Kidney (tissue), 14 donors: ENCODE measurements around the gene TUSC7. TPM values are rescaled to one million over a fixed set of nuclear protein-coding genes. Genes with fewer than 3 reads are reported as not detected.

Source experiments
- DNase-seq, 5 donors: peaks; one replicate each; pipeline ENCODE4 v3.0.0-alpha.2; 2013 to 2020
- FAIRE-seq: peaks from 2 replicates; lab custom pipeline; 2012; peaks lifted over from hg19 to GRCh38; lab: Jason Lieb, UNC
- H3K27ac ChIP-seq, 2 donors: one replicate each; pipeline ENCODE4 v1.7.0; 2013; ENCODE audit warnings: low read depth in 2 of 2, low read length in 2 of 2, inconsistent platforms in 1 of 2
- H3K27me3 ChIP-seq: one replicate; pipeline ENCODE4 v1.7.1; 2013; ENCODE audit warnings: low read length, inconsistent platforms; ENCODE audit not compliant: control insufficient read depth, insufficient read depth
- H3K36me3 ChIP-seq, 3 donors: one replicate each; pipeline versions ENCODE4 v1.7.0 to v1.7.1; 2013; ENCODE audit warnings: low read length in 3 of 3, control low read depth in 1 of 3, inconsistent platforms in 1 of 3; ENCODE audit not compliant: insufficient read depth in 3 of 3, control insufficient read depth in 2 of 3
- H3K4me1 ChIP-seq, 3 donors: one replicate each; pipeline versions ENCODE4 v1.7.0 to v1.7.1; 2013; ENCODE audit warnings: low read length in 3 of 3, inconsistent platforms in 1 of 3, low read depth in 1 of 3; ENCODE audit not compliant: control insufficient read depth in 2 of 3, insufficient read depth in 2 of 3
- H3K4me3 ChIP-seq, 3 donors: one replicate each; pipeline versions ENCODE4 v1.7.0 to v1.8.1; 2013; ENCODE audit warnings: low read length in 3 of 3, control low read depth in 1 of 3, inconsistent platforms in 1 of 3
- H3K9ac ChIP-seq, 3 donors: one replicate each; pipeline versions ENCODE4 v1.7.0 to v1.7.1; 2013; ENCODE audit warnings: low read length in 3 of 3, control low read depth in 1 of 3, inconsistent platforms in 1 of 3
- H3K9me3 ChIP-seq, 3 donors: one replicate each; pipeline versions ENCODE4 v1.7.0 to v1.7.1; 2013; ENCODE audit warnings: low read length in 3 of 3, control low read depth in 1 of 3, inconsistent platforms in 1 of 3; ENCODE audit not compliant: control insufficient read depth in 2 of 3, insufficient read depth in 1 of 3
- CTCF ChIP-seq: IDR thresholded peaks from 3 replicates; pipeline ENCODE4 v1.5.1; 2012; ENCODE audit warnings: mild to moderate bottlenecking, moderate library complexity, borderline replicate concordance; ENCODE audit not compliant: insufficient read depth; ENCODE audit errors: extremely low read depth
- intact Hi-C: fragments of 100-400 bp; cut with DNase I; formaldehyde crosslinking; loops from one replicate; pipeline ENCODE4 v1.11.1; 2022
- polyA plus RNA-seq: library from polyadenylated mRNA; stranded (reverse); fragments of 350-450 nt; fragmentation: Illumina TruSeq; extraction: RNeasy Lipid Tissue Mini Kit (QIAGEN cat#74804); gene quantifications from one replicate; pipeline ENCODE4 v1.2.3, GENCODE V29; 2014; ENCODE audit warnings: low read depth, low replicate concordance; ENCODE audit not compliant: insufficient read depth
- total RNA-seq: library from RNA; stranded (reverse); fragmentation: NEBNext Ultra II Directional; extraction: Animal tissue kit (Norgen Biotek cat#: 25700); gene quantifications from one replicate; pipeline ENCODE4 v1.2.1, GENCODE V29; 2021
- donor health status: control.
- donor health status: control.
- donor health status: control.
- donor health status: control.
- donor health status: control.
- donor health status: DM: yes; HTN: yes; CAD: no.
- donor health status: Normal renal cell carcinoma (clear cell type).

TUSC7 gene
- total and polyA plus RNA-seq, 2 donors from 2014 or later = not detected

GRCh38 chr3:116667324-116667723 is 42.3 kb upstream of the TUSC7 start:
- FAIRE-seq (no peak), DNase-seq (no peak)
- Histone ChIP-seq H3K4me1 (no peaks in the 10 kb centered on the region), H3K9me3 (no peaks in the 10 kb centered on the region), H3K36me3 (no peaks in the 10 kb centered on the region), H3K9ac (no peak overlapping the region), H3K27ac (no peak overlapping the region), H3K27me3 (no peaks in the 10 kb centered on the region), H3K4me3 (no peak overlapping the region)
- intact Hi-C loops = no loop called here
- TF ChIP-seq CTCF = no peak

GRCh38 chr3:116667791-116668190 is 41.8 kb upstream of the TUSC7 start:
- TF ChIP-seq CTCF = no peak
- FAIRE-seq = no peak
- Histone ChIP-seq H3K36me3 (no peaks in the 10 kb centered on the region), H3K4me1 (no peaks in the 10 kb centered on the region), H3K27me3 (no peaks in the 10 kb centered on the region), H3K9me3 (no peaks in the 10 kb centered on the region), H3K4me3 (no peak overlapping the region), H3K9ac (no peak overlapping the region), H3K27ac (no peak overlapping the region)
- intact Hi-C loops = no loop called here
- DNase-seq = no peak

GRCh38 chr3:116669576-116669975 is 40.0 kb upstream of the TUSC7 start:
- H3K9me3 ChIP-seq = no peaks in the 10 kb centered on the region
- DNase-seq (no peak), FAIRE-seq (no peak)
- no peak overlapping the region for H3K4me3 ChIP-seq
- H3K36me3 ChIP-seq = no peaks in the 10 kb centered on the region
- no peak for TF ChIP-seq CTCF
- H3K27me3 ChIP-seq = no peaks in the 10 kb centered on the region
- no peaks in the 10 kb centered on the region for H3K4me1 ChIP-seq
- intact Hi-C loops = no loop called here
- H3K9ac ChIP-seq = no peak overlapping the region
- no peak overlapping the region for H3K27ac ChIP-seq

- no peak for FAIRE-seq
- H3K9ac ChIP-seq = no peak overlapping the region
- no peak overlapping the region for H3K27ac ChIP-seq
- no peak for DNase-seq
- H3K4me3 ChIP-seq = no peak overlapping the region
- no peak for TF ChIP-seq CTCF
- H3K27me3 ChIP-seq = no peaks in the 10 kb centered on the region
- H3K9me3 ChIP-seq = no peaks in the 10 kb centered on the region
- H3K4me1 ChIP-seq = no peaks in the 10 kb centered on the region
- intact Hi-C loops = no loop called here
- no peaks in the 10 kb centered on the region for H3K36me3 ChIP-seq
Observed at GRCh38 chr3:116671151-116671550, 38.4 kb upstream of the TUSC7 start.
